ENCODE data around the gene MMP10.
A peak's percentile ranks its signal among the peaks of the same experiment; 100 is the strongest.

MMP10 gene

DNA sequence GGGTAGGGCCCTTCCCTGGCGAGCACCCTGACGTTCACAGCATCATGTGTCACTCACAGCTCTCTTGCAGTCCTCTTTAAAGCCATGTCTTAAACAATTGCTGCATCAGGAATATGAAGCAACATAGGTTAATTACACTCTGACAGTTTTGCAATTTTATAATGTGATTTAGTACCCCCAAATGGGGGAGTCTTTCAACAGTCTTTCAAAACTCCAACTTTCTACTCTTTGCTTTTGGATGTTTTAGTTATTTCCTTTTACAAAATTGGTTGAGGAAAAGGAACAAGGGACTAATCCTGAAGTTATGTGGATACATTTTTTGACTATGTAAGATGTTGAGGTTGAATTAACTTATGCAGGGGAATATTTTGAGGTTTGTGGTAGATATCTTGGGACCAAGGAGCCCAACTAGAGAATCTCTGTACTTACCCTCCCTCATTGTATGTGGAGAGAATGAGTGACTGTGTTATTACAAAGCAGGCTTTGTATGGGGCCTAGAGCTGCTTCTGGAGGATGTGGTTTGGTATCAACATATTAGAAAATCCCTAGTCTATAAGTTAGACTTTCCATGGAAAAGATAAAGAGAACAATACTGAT, 55.4 kb downstream of the MMP10 start, which contains the start of gene MMP8:
Gene MMP8, minus strand, starts transcription at position 51 of the 597 bp plus-strand sequence. CDS start 99 bp downstream, outside the sequence.
- peak; percentile 26 for DNase-seq

DNA sequence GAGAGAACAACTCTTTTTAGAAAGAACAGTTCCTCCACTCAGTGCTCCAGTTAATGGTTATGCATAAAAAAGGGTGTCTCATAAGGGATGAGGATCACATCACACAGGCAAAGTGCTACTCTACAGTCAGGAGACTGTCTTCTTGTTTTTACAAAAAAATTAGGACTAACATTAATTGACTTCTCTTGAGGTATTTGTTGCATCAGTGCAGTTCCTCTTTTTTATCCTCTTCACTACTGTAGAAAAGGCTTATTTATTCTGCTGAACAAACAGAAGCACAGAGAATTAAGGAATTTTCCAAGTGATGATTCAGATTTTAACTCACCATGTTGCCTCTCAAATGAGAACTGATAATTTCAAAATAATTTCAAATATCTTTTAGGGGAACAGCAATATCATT, 57.6 kb downstream of the MMP10 start:
- DNase-seq: no peak

All from HCEC 1CT (cell line).